Stimulated activated CD4-positive, alpha-beta T cell treated with anti-CD3 and anti-CD28 coated beads, Interleukin-4, amount 100 ng/mL, for 48 hours (primary cell): Measurements from ENCODE around the gene MED20.

Experiments used
- DNase-seq, 2 donors: peaks; one replicate each; pipeline ENCODE4 v3.0.0-alpha.2; 2020; ENCODE audit warnings: low read depth in 2 of 2

Gene MED20

GRCh38 chr6:41914343-41914742, 6.6 kb downstream of the MED20 start:
- no peak for DNase-seq

- DNase-seq = no peak
Observed at GRCh38 chr6:41909727-41910126, 11.2 kb downstream of the MED20 start.

- peak in 1 of 2 donors; percentile 49 for DNase-seq
Observed at GRCh38 chr6:41901882-41902519, 18.9 kb downstream of the MED20 start.

- DNase-seq = no peak
Observed at GRCh38 chr6:41900861-41901260, 20.1 kb downstream of the MED20 start.

- no peak for DNase-seq
Observed at GRCh38 chr6:41896281-41896680, 24.7 kb downstream of the MED20 start.

GRCh38 chr6:41895300-41896233, 25.4 kb downstream of the MED20 start, which contains the start of gene USP49:
USP49 (minus strand) TSS chr6:41895375; CDS start chr6:41806983, 88,392 bp downstream.
- DNase-seq = peak; percentile 92 to 96

- DNase-seq = no peak
Observed at GRCh38 chr6:41894366-41895299, 26.3 kb downstream of the MED20 start.

- no peak for DNase-seq
Observed at GRCh38 chr6:41892921-41893564, 27.9 kb downstream of the MED20 start.

- DNase-seq = no peak
Observed at GRCh38 chr6:41887331-41887751, 33.6 kb downstream of the MED20 start.

GRCh38 chr6:41885930-41886329, 35.0 kb downstream of the MED20 start:
- DNase-seq = no peak

- no peak for DNase-seq
Observed at GRCh38 chr6:41884957-41885356, 36.0 kb downstream of the MED20 start.

GRCh38 chr6:41881506-41881905, 39.4 kb downstream of the MED20 start:
- DNase-seq = no peak

- DNase-seq = no peak
Observed at GRCh38 chr6:41878961-41879405, 42.0 kb downstream of the MED20 start.

- DNase-seq = no peak
Observed at GRCh38 chr6:41878246-41878645, 42.7 kb downstream of the MED20 start.

GRCh38 chr6:41877051-41877680, 43.8 kb downstream of the MED20 start:
- no peak for DNase-seq

- no peak for DNase-seq
Observed at GRCh38 chr6:41874741-41875140, 46.2 kb downstream of the MED20 start.

- no peak for DNase-seq
Observed at GRCh38 chr6:41872147-41872546, 48.8 kb downstream of the MED20 start.

GRCh38 chr6:41871691-41872090, 49.2 kb downstream of the MED20 start:
- DNase-seq = no peak

GRCh38 chr6:41859356-41859755, 61.6 kb downstream of the MED20 start:
- no peak for DNase-seq

- DNase-seq = no peak
Observed at GRCh38 chr6:41858703-41859102, 62.2 kb downstream of the MED20 start.
